Progenitor cell of endocrine pancreas (in vitro differentiated cells): Measurements from ENCODE around the gene CTNNA1. TPM values are rescaled to one million over a fixed set of nuclear protein-coding genes. Genes with fewer than 3 reads are reported as not detected.
"Not testable (repeated sequence)": the region's sequence is repeated elsewhere in the genome, so short reads cannot be mapped to it uniquely, and the experiment has no call there.

Experiments used
- DNase-seq: peaks from one replicate; pipeline ENCODE4 v3.0.0; 2021; ENCODE audit warnings: low spot score; ENCODE audit not compliant: unreplicated experiment
- H3K27ac Mint-ChIP-seq: 2 replicates; pipeline ENCODE4 v1.8.0; 2021; ENCODE audit warnings: mild to moderate bottlenecking, moderate library complexity, mixed read lengths
- H3K27me3 Mint-ChIP-seq: 2 replicates; pipeline ENCODE4 v1.8.0; 2021; ENCODE audit warnings: mixed read lengths
- H3K36me3 Mint-ChIP-seq: 2 replicates; pipeline ENCODE4 v1.8.0; 2022; ENCODE audit warnings: mixed read lengths; ENCODE audit not compliant: insufficient read depth
- H3K4me1 Mint-ChIP-seq: 2 replicates; pipeline ENCODE4 v1.8.0; 2021; ENCODE audit warnings: low read depth, mixed read lengths
- H3K4me3 Mint-ChIP-seq: 2 replicates; pipeline ENCODE4 v1.8.0; 2021; ENCODE audit warnings: low read depth, mild to moderate bottlenecking, moderate library complexity, mixed read lengths
- H3K9me3 Mint-ChIP-seq: 2 replicates; pipeline ENCODE4 v1.8.0; 2021; ENCODE audit warnings: low read depth, mixed read lengths
- total RNA-seq: library from RNA; stranded (reverse); gene quantifications from 2 replicates; pipeline ENCODE4 v1.2.1, GENCODE V29; 2021
- TF ChIP-seq, protein P1 (sequence below): fragments of 200-600 bp; sonication (generic); IDR thresholded peaks from one replicate; pipeline ENCODE4 v1.5.0; 2021; ENCODE audit warnings: antibody characterized with exemption, mild to moderate bottlenecking; ENCODE audit not compliant: unreplicated experiment

Gene CTNNA1
- total RNA-seq, 1 donor from 2014 or later = 394 TPM

DNA sequence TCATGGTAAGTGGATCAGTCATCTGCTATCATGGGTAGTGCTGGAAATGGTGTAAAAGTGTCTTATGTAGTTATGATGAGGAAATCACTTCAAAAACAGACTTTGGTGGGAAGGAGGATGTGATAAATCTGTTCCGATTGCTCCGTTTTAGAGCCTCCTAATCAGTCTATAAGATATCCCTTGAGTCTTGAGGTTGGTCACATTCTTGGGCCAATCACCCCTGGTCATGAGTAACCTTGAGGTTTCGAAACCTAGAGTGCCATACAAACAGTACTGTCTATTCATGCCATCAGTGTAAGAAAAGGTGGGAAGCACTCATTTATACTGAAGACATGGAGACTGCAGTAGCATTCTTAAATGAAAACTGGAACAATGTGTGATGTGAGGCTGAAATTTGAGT lies 76.1 kb downstream of the CTNNA1 start:
- no peaks in the 10 kb centered on the region for H3K9me3 Mint-ChIP-seq
- TF ChIP-seq, protein P1, sequence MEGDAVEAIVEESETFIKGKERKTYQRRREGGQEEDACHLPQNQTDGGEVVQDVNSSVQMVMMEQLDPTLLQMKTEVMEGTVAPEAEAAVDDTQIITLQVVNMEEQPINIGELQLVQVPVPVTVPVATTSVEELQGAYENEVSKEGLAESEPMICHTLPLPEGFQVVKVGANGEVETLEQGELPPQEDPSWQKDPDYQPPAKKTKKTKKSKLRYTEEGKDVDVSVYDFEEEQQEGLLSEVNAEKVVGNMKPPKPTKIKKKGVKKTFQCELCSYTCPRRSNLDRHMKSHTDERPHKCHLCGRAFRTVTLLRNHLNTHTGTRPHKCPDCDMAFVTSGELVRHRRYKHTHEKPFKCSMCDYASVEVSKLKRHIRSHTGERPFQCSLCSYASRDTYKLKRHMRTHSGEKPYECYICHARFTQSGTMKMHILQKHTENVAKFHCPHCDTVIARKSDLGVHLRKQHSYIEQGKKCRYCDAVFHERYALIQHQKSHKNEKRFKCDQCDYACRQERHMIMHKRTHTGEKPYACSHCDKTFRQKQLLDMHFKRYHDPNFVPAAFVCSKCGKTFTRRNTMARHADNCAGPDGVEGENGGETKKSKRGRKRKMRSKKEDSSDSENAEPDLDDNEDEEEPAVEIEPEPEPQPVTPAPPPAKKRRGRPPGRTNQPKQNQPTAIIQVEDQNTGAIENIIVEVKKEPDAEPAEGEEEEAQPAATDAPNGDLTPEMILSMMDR = no peak
- no peak overlapping the region for H3K4me3 Mint-ChIP-seq
- H3K27me3 Mint-ChIP-seq = no peaks in the 10 kb centered on the region
- no peak overlapping the region for H3K27ac Mint-ChIP-seq
- DNase-seq = no peak
- H3K36me3 Mint-ChIP-seq = peaks cover 30% of the 10 kb centered on the region
- H3K4me1 Mint-ChIP-seq = peaks cover 7% of the 10 kb centered on the region

DNA sequence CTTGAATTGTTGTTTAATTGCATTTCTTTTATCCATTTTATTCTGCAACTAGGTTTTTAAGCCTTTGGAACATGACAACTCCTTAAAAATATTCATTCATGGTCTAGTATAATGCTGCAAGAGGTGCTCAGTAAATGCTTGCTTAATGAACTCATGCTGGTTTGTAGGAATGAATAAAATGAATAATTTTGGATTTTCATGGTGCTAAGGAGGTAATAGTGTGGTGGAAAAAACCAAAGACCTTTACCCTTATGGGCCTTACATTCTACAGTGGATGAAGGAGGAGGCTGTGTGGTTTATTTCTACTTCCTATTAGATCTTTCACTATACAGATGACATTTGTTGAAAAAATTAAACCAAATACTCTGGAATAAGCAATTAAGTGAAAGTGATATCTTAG lies 78.5 kb downstream of the CTNNA1 start:
- TF ChIP-seq, protein P1 = no peak
- Mint-ChIP-seq H3K9me3 (no peaks in the 10 kb centered on the region), H3K27ac (no peak overlapping the region), H3K4me1 (peaks cover 14% of the 10 kb centered on the region), H3K27me3 (no peaks in the 10 kb centered on the region), H3K4me3 (no peak overlapping the region), H3K36me3 (peaks cover 24% of the 10 kb centered on the region)
- no peak for DNase-seq

DNA sequence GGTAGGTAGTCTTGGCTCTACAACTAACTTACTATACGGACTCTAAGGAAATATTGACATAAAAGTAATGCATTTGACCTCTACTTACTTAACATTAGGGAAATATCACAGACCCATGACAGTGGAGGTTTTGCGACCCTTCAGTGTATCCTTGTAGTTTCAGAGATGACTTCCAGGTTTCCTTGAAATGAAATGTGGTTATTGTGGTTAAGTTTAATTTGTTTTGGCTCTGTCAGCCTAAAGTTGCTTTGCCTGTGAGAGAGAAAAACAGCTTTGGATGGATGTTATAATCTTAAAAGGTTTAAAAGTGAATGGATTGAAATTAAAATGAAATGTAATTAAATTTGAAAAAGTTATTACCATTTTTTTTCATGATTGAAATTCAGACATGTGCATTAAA lies 79.0 kb downstream of the CTNNA1 start:
- no peak overlapping the region for H3K27ac Mint-ChIP-seq
- H3K27me3 Mint-ChIP-seq = no peaks in the 10 kb centered on the region
- peaks cover 22% of the 10 kb centered on the region for H3K36me3 Mint-ChIP-seq
- TF ChIP-seq, protein P1 = no peak
- H3K4me1 Mint-ChIP-seq = peaks cover 14% of the 10 kb centered on the region
- DNase-seq = no peak
- H3K9me3 Mint-ChIP-seq = no peaks in the 10 kb centered on the region
- no peak overlapping the region for H3K4me3 Mint-ChIP-seq

DNA sequence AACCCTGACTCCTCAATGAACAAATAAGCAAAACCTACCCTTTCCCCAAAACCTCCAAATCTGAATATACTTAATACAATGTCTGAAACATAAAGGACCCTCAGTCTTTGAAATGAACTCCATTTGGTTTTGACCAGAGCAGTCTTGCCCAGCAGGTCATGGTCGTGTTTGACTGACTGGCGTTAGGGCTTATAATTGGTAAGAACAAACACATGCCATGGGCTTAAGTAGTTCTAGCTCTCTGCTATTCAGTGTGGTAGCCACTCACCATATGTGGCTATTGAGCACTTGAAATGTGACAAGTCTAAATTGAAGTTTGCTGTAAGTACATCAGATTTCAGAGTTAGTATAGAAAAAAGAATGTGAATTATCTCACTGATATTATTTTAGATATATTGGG lies 79.9 kb downstream of the CTNNA1 start:
- Mint-ChIP-seq H3K36me3 (peaks cover 16% of the 10 kb centered on the region), H3K27me3 (no peaks in the 10 kb centered on the region), H3K4me1 (peaks cover 14% of the 10 kb centered on the region), H3K27ac (no peak overlapping the region), H3K9me3 (no peaks in the 10 kb centered on the region), H3K4me3 (no peak overlapping the region)
- DNase-seq = no peak
- TF ChIP-seq, protein P1 = no peak

DNA sequence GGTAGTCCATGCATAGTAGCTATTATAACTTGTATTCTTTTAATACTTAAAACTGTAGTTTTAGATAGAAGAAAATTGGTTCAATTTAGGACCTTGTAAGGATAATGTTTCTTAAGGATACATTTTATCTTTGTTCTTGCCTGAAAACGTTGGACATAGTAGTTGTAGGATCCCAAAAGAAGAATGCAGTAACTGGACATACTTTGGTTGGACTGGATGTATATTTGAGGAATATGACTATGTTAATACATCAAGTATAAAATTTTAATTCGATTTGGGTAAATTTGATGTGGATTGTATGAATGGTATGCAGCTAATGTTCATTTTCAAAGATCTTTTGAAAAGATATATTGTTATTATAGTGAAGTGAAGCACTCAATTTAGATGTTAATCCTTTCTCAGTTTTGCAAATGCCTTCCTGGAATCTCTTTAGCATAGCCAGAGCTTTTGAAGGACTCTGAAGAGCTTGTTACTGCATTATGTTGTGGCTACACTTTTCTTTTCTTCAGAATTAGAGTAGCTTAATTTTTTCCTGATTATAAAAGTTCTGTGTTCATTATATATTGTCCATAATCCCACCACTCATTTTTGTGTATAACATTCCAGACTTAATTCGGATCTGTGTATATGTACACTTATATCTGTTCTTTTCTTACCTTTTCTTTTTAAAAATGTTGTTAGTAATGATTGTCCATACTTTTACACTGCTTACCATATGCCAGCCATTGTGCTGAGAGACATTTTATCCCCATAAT lies 80.7 kb downstream of the CTNNA1 start:
- DNase-seq = no peak
- no peaks in the 10 kb centered on the region for H3K27me3 Mint-ChIP-seq
- TF ChIP-seq, protein P1 = no peak
- peaks cover 14% of the 10 kb centered on the region for H3K4me1 Mint-ChIP-seq
- H3K4me3 Mint-ChIP-seq = no peak overlapping the region
- no peaks in the 10 kb centered on the region for H3K9me3 Mint-ChIP-seq
- H3K27ac Mint-ChIP-seq = peak overlapping the region; percentile 38
- peaks cover 9% of the 10 kb centered on the region for H3K36me3 Mint-ChIP-seq

DNA sequence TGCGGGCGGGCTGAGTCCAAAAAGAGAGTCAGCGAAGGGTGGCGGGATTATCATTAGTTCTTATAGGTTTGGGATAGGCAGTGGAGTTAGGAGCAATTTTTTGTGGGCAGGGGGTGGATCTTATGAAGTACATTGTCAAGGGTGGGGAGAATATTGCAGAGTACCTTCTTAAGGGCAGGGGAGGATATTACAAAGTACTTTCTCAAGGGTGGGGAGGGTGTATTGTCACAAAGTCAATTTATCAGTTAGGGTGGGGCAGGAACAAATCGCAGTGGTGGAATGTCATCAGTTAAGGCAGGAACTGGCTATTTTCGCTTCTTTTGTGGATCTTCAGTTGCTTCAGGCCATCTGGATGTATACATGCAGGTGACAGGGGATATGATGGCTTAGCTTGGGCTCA lies 81.6 kb downstream of the CTNNA1 start:
- H3K4me3 Mint-ChIP-seq, H3K36me3 Mint-ChIP-seq, H3K27me3 Mint-ChIP-seq, DNase-seq, H3K9me3 Mint-ChIP-seq: not testable (repeated sequence)
- Mint-ChIP-seq H3K4me1 (peaks cover 14% of the 10 kb centered on the region), H3K27ac (peak overlapping the region; percentile 34)
